ENCODE results near the gene NPAS3.
A peak's percentile ranks its signal among the peaks of the same experiment; 100 is the strongest.

Gene NPAS3

GRCh38 chr14:32913725-32914124 lies 25.0 kb upstream of the NPAS3 start:
- H3K4me3 ChIP-seq, result no peak overlapping the region

GRCh38 chr14:32914391-32914790 lies 24.3 kb upstream of the NPAS3 start:
- Histone ChIP-seq H3K27ac (no peak overlapping the region), H3K9ac (ENCODE audit: insufficient read length) (no peak overlapping the region), H3K4me3 (no peak overlapping the region), H3K9me3 (ENCODE audit: low read depth, low read length) (no peaks in the 10 kb centered on the region), H3K36me3 (ENCODE audit: insufficient read depth, low read length) (no peaks in the 10 kb centered on the region)
- no peak for DNase-seq (ENCODE audit: low read depth, low spot score)
- no peak for TF ChIP-seq POLR2AphosphoS5 (IDR thresholded peaks at IDR 0.05; ENCODE audit: borderline replicate concordance, low read depth, low read length)
- TF ChIP-seq EZH2 (IDR thresholded peaks at IDR 0.05), result no peak
- no peak for TF ChIP-seq FOXP2 (optimal IDR thresholded peaks at IDR 0.05; ENCODE audit: control extremely low read depth, extremely low read length, insufficient read depth)

More at GRCh38 chr14:32913725-32914124, 25.0 kb upstream of the NPAS3 start:
- H3K9ac ChIP-seq (ENCODE audit: insufficient read length), result no peak overlapping the region
- no peaks in the 10 kb centered on the region for H3K9me3 ChIP-seq (ENCODE audit: low read depth, low read length)
- no peak overlapping the region for H3K27ac ChIP-seq
- H3K36me3 ChIP-seq (ENCODE audit: insufficient read depth, low read length), result no peaks in the 10 kb centered on the region
- TF ChIP-seq EZH2 (IDR thresholded peaks at IDR 0.05) (no peak), POLR2AphosphoS5 (IDR thresholded peaks at IDR 0.05; ENCODE audit: borderline replicate concordance, low read depth, low read length) (no peak), FOXP2 (optimal IDR thresholded peaks at IDR 0.05; ENCODE audit: control extremely low read depth, extremely low read length, insufficient read depth) (no peak)
- DNase-seq (ENCODE audit: low read depth, low spot score), result no peak

GRCh38 chr14:32920696-32921276 lies 17.9 kb upstream of the NPAS3 start:
- Histone ChIP-seq H3K36me3 (ENCODE audit: insufficient read depth, low read length) (no peaks in the 10 kb centered on the region), H3K27ac (no peak overlapping the region), H3K9me3 (ENCODE audit: low read depth, low read length) (no peaks in the 10 kb centered on the region), H3K9ac (ENCODE audit: insufficient read length) (no peak overlapping the region), H3K4me3 (no peak overlapping the region)
- DNase-seq (ENCODE audit: low read depth, low spot score), result no peak
- no peak for TF ChIP-seq FOXP2 (optimal IDR thresholded peaks at IDR 0.05; ENCODE audit: control extremely low read depth, extremely low read length, insufficient read depth)
- no peak for TF ChIP-seq POLR2AphosphoS5 (IDR thresholded peaks at IDR 0.05; ENCODE audit: borderline replicate concordance, low read depth, low read length)
- TF ChIP-seq EZH2 (IDR thresholded peaks at IDR 0.05), result no peak

- Histone ChIP-seq H3K9ac (ENCODE audit: insufficient read length) (no peak overlapping the region), H3K9me3 (ENCODE audit: low read depth, low read length) (no peaks in the 10 kb centered on the region), H3K4me3 (no peak overlapping the region), H3K27ac (no peak overlapping the region), H3K36me3 (ENCODE audit: insufficient read depth, low read length) (no peaks in the 10 kb centered on the region)
- DNase-seq (ENCODE audit: low read depth, low spot score), result no peak
- TF ChIP-seq FOXP2 (optimal IDR thresholded peaks at IDR 0.05; ENCODE audit: control extremely low read depth, extremely low read length, insufficient read depth) (no peak), POLR2AphosphoS5 (IDR thresholded peaks at IDR 0.05; ENCODE audit: borderline replicate concordance, low read depth, low read length) (no peak), EZH2 (IDR thresholded peaks at IDR 0.05) (no peak)
Observed at GRCh38 chr14:32925439-32925838, 13.2 kb upstream of the NPAS3 start.

GRCh38 chr14:32932302-32932913 lies 6.3 kb upstream of the NPAS3 start:
- no peak overlapping the region for H3K9ac ChIP-seq (ENCODE audit: insufficient read length)
- H3K9me3 ChIP-seq (ENCODE audit: low read depth, low read length), result no peaks in the 10 kb centered on the region
- TF ChIP-seq POLR2AphosphoS5 (IDR thresholded peaks at IDR 0.05; ENCODE audit: borderline replicate concordance, low read depth, low read length), result no peak
- TF ChIP-seq FOXP2 (optimal IDR thresholded peaks at IDR 0.05; ENCODE audit: control extremely low read depth, extremely low read length, insufficient read depth), result no peak
- no peak for TF ChIP-seq EZH2 (IDR thresholded peaks at IDR 0.05)
- DNase-seq (ENCODE audit: low read depth, low spot score), result no peak
- no peaks in the 10 kb centered on the region for H3K36me3 ChIP-seq (ENCODE audit: insufficient read depth, low read length)
- no peak overlapping the region for H3K4me3 ChIP-seq
- H3K27ac ChIP-seq, result no peak overlapping the region

- no peak for DNase-seq (ENCODE audit: low read depth, low spot score)
- Histone ChIP-seq H3K4me3 (no peak overlapping the region), H3K27ac (no peak overlapping the region), H3K9me3 (ENCODE audit: low read depth, low read length) (no peaks in the 10 kb centered on the region), H3K9ac (ENCODE audit: insufficient read length) (no peak overlapping the region), H3K36me3 (ENCODE audit: insufficient read depth, low read length) (no peaks in the 10 kb centered on the region)
- no peak for TF ChIP-seq EZH2 (IDR thresholded peaks at IDR 0.05)
- TF ChIP-seq FOXP2 (optimal IDR thresholded peaks at IDR 0.05; ENCODE audit: control extremely low read depth, extremely low read length, insufficient read depth), result no peak
- TF ChIP-seq POLR2AphosphoS5 (IDR thresholded peaks at IDR 0.05; ENCODE audit: borderline replicate concordance, low read depth, low read length), result no peak
Observed at GRCh38 chr14:32932914-32933628, 5.6 kb upstream of the NPAS3 start.

GRCh38 chr14:32933629-32934072 lies 5.0 kb upstream of the NPAS3 start:
- Histone ChIP-seq H3K4me3 (peak overlapping the region; percentile 74), H3K27ac (no peak overlapping the region), H3K36me3 (ENCODE audit: insufficient read depth, low read length) (no peaks in the 10 kb centered on the region), H3K9me3 (ENCODE audit: low read depth, low read length) (no peaks in the 10 kb centered on the region), H3K9ac (ENCODE audit: insufficient read length) (no peak overlapping the region)
- TF ChIP-seq EZH2 (IDR thresholded peaks at IDR 0.05), result no peak
- no peak for TF ChIP-seq FOXP2 (optimal IDR thresholded peaks at IDR 0.05; ENCODE audit: control extremely low read depth, extremely low read length, insufficient read depth)
- TF ChIP-seq POLR2AphosphoS5 (IDR thresholded peaks at IDR 0.05; ENCODE audit: borderline replicate concordance, low read depth, low read length), result no peak
- no peak for DNase-seq (ENCODE audit: low read depth, low spot score)

- Histone ChIP-seq H3K9me3 (ENCODE audit: low read depth, low read length) (no peaks in the 10 kb centered on the region), H3K36me3 (ENCODE audit: insufficient read depth, low read length) (no peaks in the 10 kb centered on the region), H3K9ac (ENCODE audit: insufficient read length) (no peak overlapping the region), H3K27ac (no peak overlapping the region), H3K4me3 (peak overlapping the region; percentile 74)
- TF ChIP-seq EZH2 (IDR thresholded peaks at IDR 0.05), result no peak
- no peak for TF ChIP-seq POLR2AphosphoS5 (IDR thresholded peaks at IDR 0.05; ENCODE audit: borderline replicate concordance, low read depth, low read length)
- no peak for TF ChIP-seq FOXP2 (optimal IDR thresholded peaks at IDR 0.05; ENCODE audit: control extremely low read depth, extremely low read length, insufficient read depth)
- no peak for DNase-seq (ENCODE audit: low read depth, low spot score)
Observed at GRCh38 chr14:32934073-32934880, 4.4 kb upstream of the NPAS3 start.
